Esophagus muscularis mucosa (tissue), 3 donors: Measurements from ENCODE around the gene VMP1.

Experiments used
- CTCF ChIP-seq, 3 experiments: fragments of 200-600 bp in 2 of 3; fragments of 450-650 bp in 1 of 3; sonication (generic) in 2 of 3; IDR thresholded peaks; one replicate each; pipeline ENCODE4 v1.5.1; 2017 to 2019; ENCODE audit warnings: antibody characterized with exemption in 3 of 3, mild to moderate bottlenecking in 2 of 3, moderate library complexity in 1 of 3
- POLR2AphosphoS5 ChIP-seq, 2 donors: sonication (generic); formaldehyde crosslinking; IDR thresholded peaks; one replicate each; pipeline ENCODE4 v1.6.1; 2017; ENCODE audit warnings: antibody characterized with exemption in 2 of 2

- TF ChIP-seq CTCF (IDR thresholded peaks at IDR 0.05) = no peak
- TF ChIP-seq POLR2AphosphoS5 (IDR thresholded peaks at IDR 0.05) = no peak
Measured at GRCh38 chr17:59766491-59766890, 59.0 kb downstream of the VMP1 start.
